Keratinocyte (primary cell): ENCODE results near the gene AIG1. TPM values are rescaled to one million over a fixed set of nuclear protein-coding genes. Genes with fewer than 3 reads are reported as not detected.

Source experiments
- DNase-seq: peaks from one replicate; pipeline ENCODE4 v3.0.0-alpha.2; 2011; ENCODE audit warnings: low read depth, missing footprints, low spot score
- FAIRE-seq: peaks from 2 replicates; lab custom pipeline; 2011; peaks lifted over from hg19 to GRCh38; lab: Jason Lieb, UNC
- H2AFZ ChIP-seq: 2 replicates; pipeline ENCODE4 v1.6.0; 2012; ENCODE audit warnings: low read length, control low read depth, inconsistent platforms; ENCODE audit not compliant: control insufficient read depth
- H3K27ac ChIP-seq: 2 replicates; pipeline ENCODE4 v1.5.1; 2011; ENCODE audit warnings: low read length; ENCODE audit not compliant: control insufficient read depth, insufficient read depth
- H3K27me3 ChIP-seq: 3 replicates; pipeline ENCODE4 v1.6.0; 2011; ENCODE audit warnings: low read length; ENCODE audit not compliant: control insufficient read depth, insufficient read depth; ENCODE audit errors: extremely low read depth
- H3K36me3 ChIP-seq, 2 experiments: 2 replicates in 1 of 2; 3 replicates in 1 of 2; pipeline ENCODE4 v1.5.1; 2011; ENCODE audit warnings: low read length in 2 of 2, mild to moderate bottlenecking in 1 of 2; ENCODE audit not compliant: control insufficient read depth in 2 of 2, insufficient read depth in 2 of 2; ENCODE audit errors: extremely low read depth in 1 of 2
- H3K4me1 ChIP-seq: 3 replicates; pipeline ENCODE4 v1.5.1; 2011; ENCODE audit warnings: low read length; ENCODE audit not compliant: control insufficient read depth, insufficient read depth; ENCODE audit errors: extremely low read depth
- H3K4me2 ChIP-seq: 3 replicates; pipeline ENCODE4 v1.6.0; 2011; ENCODE audit warnings: low read depth, low read length; ENCODE audit not compliant: control insufficient read depth, insufficient read depth; ENCODE audit errors: extremely low read depth
- H3K4me3 ChIP-seq, 3 experiments: fragments of 200-600 bp in 1 of 3; sonication (generic) in 1 of 3; 2 replicates in 2 of 3; 3 replicates in 1 of 3; pipeline ENCODE4 v1.5.1; 2011 to 2016; ENCODE audit warnings: low read length in 3 of 3, mild to moderate bottlenecking in 3 of 3, control low read depth in 2 of 3, inconsistent platforms in 1 of 3, low read depth in 1 of 3, mixed read lengths in 1 of 3, mixed run types in 1 of 3, moderate library complexity in 1 of 3; ENCODE audit not compliant: control insufficient read depth in 2 of 3, insufficient read depth in 2 of 3; ENCODE audit errors: extremely low read depth in 1 of 3
- H3K79me2 ChIP-seq: 2 replicates; pipeline ENCODE4 v1.6.0; 2012; ENCODE audit warnings: low read length; ENCODE audit not compliant: control insufficient read depth, insufficient read depth
- H3K9ac ChIP-seq: 3 replicates; pipeline ENCODE4 v1.6.0; 2011; ENCODE audit warnings: low read length; ENCODE audit not compliant: control insufficient read depth, insufficient read depth; ENCODE audit errors: extremely low read depth
- H3K9me1 ChIP-seq: 3 replicates; pipeline ENCODE4 v1.6.0; 2011; ENCODE audit warnings: low read length; ENCODE audit not compliant: control insufficient read depth, insufficient read depth; ENCODE audit errors: extremely low read depth
- H3K9me3 ChIP-seq: 2 replicates; pipeline ENCODE4 v1.5.1; 2012; ENCODE audit warnings: low read depth, low read length; ENCODE audit not compliant: control insufficient read depth
- H4K20me1 ChIP-seq: 3 replicates; pipeline ENCODE4 v1.6.0; 2011; ENCODE audit warnings: low read length; ENCODE audit not compliant: control insufficient read depth, insufficient read depth; ENCODE audit errors: extremely low read depth
- CTCF ChIP-seq, 3 experiments: IDR thresholded peaks in 1 of 3; conservative IDR thresholded peaks in 1 of 3; optimal IDR thresholded peaks in 1 of 3; 2 replicates in 2 of 3; 3 replicates in 1 of 3; pipeline versions ENCODE3 to v1.5.1; 2011; ENCODE audit warnings: low read length in 3 of 3, mild to moderate bottlenecking in 3 of 3, moderate library complexity in 2 of 3, control low read depth in 1 of 3, inconsistent platforms in 1 of 3; ENCODE audit not compliant: insufficient read depth in 2 of 3; ENCODE audit errors: extremely low read depth in 1 of 3
- EZH2 ChIP-seq: IDR thresholded peaks from one replicate; pipeline ENCODE4 v1.6.1; 2012; ENCODE audit warnings: inconsistent platforms, mild to moderate bottlenecking, low read length, moderate library complexity
- dilution Hi-C: fragments of 300-500 bp; cut with MboI; formaldehyde crosslinking; loops from one replicate; pipeline ENCODE4 v1.7.0; 2020; ENCODE audit warnings: low sequenced_read_pairs; ENCODE audit not compliant: extremely low pct_ligation_motif_present
- polyA plus RNA-seq, 5 experiments: library from polyadenylated mRNA; depleted of rRNA in 3 of 5; stranded (reverse) in 3 of 5; stranded (forward) in 1 of 5; unstranded in 1 of 5; fragments of >200 nt; gene quantifications; 1 replicate in 1 of 5; 2 replicates in 3 of 5; 3 replicates in 1 of 5; pipeline versions ENCODE4 v1.2.1 to v1.2.3, GENCODE V29; 2011 to 2012; ENCODE audit warnings: missing spikeins in 2 of 5, low read depth in 1 of 5, low replicate concordance in 1 of 5

AIG1 gene
- polyA plus RNA-seq, 1 donor (not counting 4 experiments of a cell fraction or from before 2014, with no cell fraction given), result 77.1 TPM

- DNase-seq (no peak), FAIRE-seq (no peak)
- Histone ChIP-seq H3K4me2 (no peak overlapping the region), H3K4me3 (no peak overlapping the region), H3K9me1 (no peaks in the 10 kb centered on the region), H3K79me2 (no peaks in the 10 kb centered on the region), H2AFZ (no peak overlapping the region), H3K27me3 (no peaks in the 10 kb centered on the region), H3K9ac (no peak overlapping the region), H3K4me1 (no peaks in the 10 kb centered on the region), H3K36me3 (no peaks in the 10 kb centered on the region), H3K9me3 (no peaks in the 10 kb centered on the region), H4K20me1 (no peaks in the 10 kb centered on the region), H3K27ac (no peak overlapping the region)
- dilution Hi-C loops, result no loop called here
- TF ChIP-seq CTCF (optimal IDR thresholded peaks at IDR 0.05 in 1 of 3, IDR thresholded peaks at IDR 0.05 in 1 of 3, conservative IDR thresholded peaks at IDR 0.05 in 1 of 3; ENCODE audit: extremely low read depth in 1 of 3, insufficient read depth in 2 of 3, low read length in 3 of 3), result no peak
- TF ChIP-seq EZH2, result no peak
Observed at GRCh38 chr6:143356101-143356880, 295.6 kb downstream of the AIG1 start.

- no peak for FAIRE-seq
- dilution Hi-C loops, result no loop called here
- TF ChIP-seq EZH2 (no peak), CTCF (optimal IDR thresholded peaks at IDR 0.05 in 1 of 3, IDR thresholded peaks at IDR 0.05 in 1 of 3, conservative IDR thresholded peaks at IDR 0.05 in 1 of 3; ENCODE audit: extremely low read depth in 1 of 3, insufficient read depth in 2 of 3, low read length in 3 of 3) (no peak)
Observed at GRCh38 chr6:143357152-143357551, 296.5 kb downstream of the AIG1 start.

More at GRCh38 chr6:143357152-143357551, 296.5 kb downstream of the AIG1 start:
- no peaks in the 10 kb centered on the region for H4K20me1 ChIP-seq
- no peaks in the 10 kb centered on the region for H3K79me2 ChIP-seq
- H3K9ac ChIP-seq, result no peak overlapping the region
- H3K4me2 ChIP-seq, result no peak overlapping the region
- no peak overlapping the region for H3K4me3 ChIP-seq
- no peaks in the 10 kb centered on the region for H3K27me3 ChIP-seq
- no peaks in the 10 kb centered on the region for H3K4me1 ChIP-seq
- no peaks in the 10 kb centered on the region for H3K36me3 ChIP-seq
- H3K9me3 ChIP-seq, result no peaks in the 10 kb centered on the region
- H3K27ac ChIP-seq, result no peak overlapping the region
- no peak for DNase-seq
- H2AFZ ChIP-seq, result no peak overlapping the region
- H3K9me1 ChIP-seq, result no peaks in the 10 kb centered on the region
